Measurements from ENCODE around the gene MYCBP2.

The MYCBP2 gene

GRCh38 chr13:77113496-77113895, 213.4 kb downstream of the MYCBP2 start:
- no peak overlapping the region for H3K4me3 ChIP-seq (ENCODE audit: low read depth, low read length)

GRCh38 chr13:77105051-77105450, 221.8 kb downstream of the MYCBP2 start:
- no peak for TF ChIP-seq CTCF (IDR thresholded peaks at IDR 0.05; ENCODE audit: low read depth, low read length)
- no peak overlapping the region for H3K4me3 ChIP-seq (ENCODE audit: low read depth, low read length)

More at GRCh38 chr13:77113496-77113895, 213.4 kb downstream of the MYCBP2 start:
- TF ChIP-seq CTCF (IDR thresholded peaks at IDR 0.05; ENCODE audit: low read depth, low read length) = no peak

- H3K4me3 ChIP-seq (ENCODE audit: low read depth, low read length) = no peak overlapping the region
- TF ChIP-seq CTCF (IDR thresholded peaks at IDR 0.05; ENCODE audit: low read depth, low read length) = no peak
Measured at GRCh38 chr13:77099415-77099814, 227.5 kb downstream of the MYCBP2 start.

- TF ChIP-seq CTCF (IDR thresholded peaks at IDR 0.05; ENCODE audit: low read depth, low read length) = no peak
- H3K4me3 ChIP-seq (ENCODE audit: low read depth, low read length) = no peak overlapping the region
Measured at GRCh38 chr13:77095288-77095687, 231.6 kb downstream of the MYCBP2 start.

GRCh38 chr13:77094773-77095172, 232.1 kb downstream of the MYCBP2 start:
- H3K4me3 ChIP-seq (ENCODE audit: low read depth, low read length) = no peak overlapping the region
- TF ChIP-seq CTCF (IDR thresholded peaks at IDR 0.05; ENCODE audit: low read depth, low read length) = no peak

GRCh38 chr13:77093735-77094134, 233.2 kb downstream of the MYCBP2 start:
- H3K4me3 ChIP-seq (ENCODE audit: low read depth, low read length) = no peak overlapping the region
- TF ChIP-seq CTCF (IDR thresholded peaks at IDR 0.05; ENCODE audit: low read depth, low read length) = no peak

GRCh38 chr13:77084755-77085154, 242.1 kb downstream of the MYCBP2 start:
- TF ChIP-seq CTCF (IDR thresholded peaks at IDR 0.05; ENCODE audit: low read depth, low read length) = no peak
- H3K4me3 ChIP-seq (ENCODE audit: low read depth, low read length) = no peak overlapping the region

All from WI38 (cell line).